ENCODE measurements around the gene BUD31.

- no peak for TF ChIP-seq CTCF (IDR thresholded peaks at IDR 0.05; ENCODE audit: low read depth, low read length, poor library complexity, severe bottlenecking)
- no peak for TF ChIP-seq EZH2phosphoT487 (IDR thresholded peaks at IDR 0.05; ENCODE audit: borderline replicate concordance, low read length)
Measured at GRCh38 chr7:99457050-99457649, 48.4 kb downstream of the BUD31 start.
